Gastrocnemius medialis (tissue), 4 donors: ENCODE results near the gene PLSCR2.

Experiments
- POLR2A ChIP-seq, 2 donors: fragments of 450-650 bp; IDR thresholded peaks; one replicate each; pipeline ENCODE4 v1.6.1; 2017; ENCODE audit warnings: antibody characterized with exemption in 2 of 2, mild to moderate bottlenecking in 2 of 2, moderate library complexity in 2 of 2
- TF ChIP-seq, protein P1 (sequence below), 5 experiments: fragments of 450-650 bp in 3 of 5; fragments of 200-600 bp in 2 of 5; sonication (generic) in 2 of 5; IDR thresholded peaks in 4 of 5; conservative IDR thresholded peaks in 1 of 5; 1 replicate in 4 of 5; 2 replicates in 1 of 5; pipeline ENCODE4 v1.5.1; 2016 to 2019; ENCODE audit warnings: antibody characterized with exemption in 5 of 5, mild to moderate bottlenecking in 3 of 5, moderate library complexity in 3 of 5

DNA sequence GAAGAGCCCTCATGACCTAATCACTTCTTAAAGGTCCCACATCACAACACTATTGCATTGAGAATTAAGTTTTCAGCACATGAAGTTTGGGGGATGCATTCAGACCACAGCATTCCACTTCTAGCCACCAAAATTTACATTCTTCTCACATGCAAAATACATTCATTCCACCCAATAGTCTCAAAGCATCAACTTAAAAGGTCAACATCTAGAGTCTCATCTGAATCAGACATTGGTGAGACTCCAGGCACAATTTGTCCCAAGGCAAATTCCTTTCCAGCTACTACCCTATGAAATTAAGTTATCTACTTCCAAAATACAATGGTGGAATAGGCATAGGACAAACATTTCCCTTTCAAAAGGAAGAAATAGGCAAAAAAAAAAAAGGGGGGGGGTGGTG, 64.9 kb downstream of the PLSCR2 start:
- TF ChIP-seq, protein P1, sequence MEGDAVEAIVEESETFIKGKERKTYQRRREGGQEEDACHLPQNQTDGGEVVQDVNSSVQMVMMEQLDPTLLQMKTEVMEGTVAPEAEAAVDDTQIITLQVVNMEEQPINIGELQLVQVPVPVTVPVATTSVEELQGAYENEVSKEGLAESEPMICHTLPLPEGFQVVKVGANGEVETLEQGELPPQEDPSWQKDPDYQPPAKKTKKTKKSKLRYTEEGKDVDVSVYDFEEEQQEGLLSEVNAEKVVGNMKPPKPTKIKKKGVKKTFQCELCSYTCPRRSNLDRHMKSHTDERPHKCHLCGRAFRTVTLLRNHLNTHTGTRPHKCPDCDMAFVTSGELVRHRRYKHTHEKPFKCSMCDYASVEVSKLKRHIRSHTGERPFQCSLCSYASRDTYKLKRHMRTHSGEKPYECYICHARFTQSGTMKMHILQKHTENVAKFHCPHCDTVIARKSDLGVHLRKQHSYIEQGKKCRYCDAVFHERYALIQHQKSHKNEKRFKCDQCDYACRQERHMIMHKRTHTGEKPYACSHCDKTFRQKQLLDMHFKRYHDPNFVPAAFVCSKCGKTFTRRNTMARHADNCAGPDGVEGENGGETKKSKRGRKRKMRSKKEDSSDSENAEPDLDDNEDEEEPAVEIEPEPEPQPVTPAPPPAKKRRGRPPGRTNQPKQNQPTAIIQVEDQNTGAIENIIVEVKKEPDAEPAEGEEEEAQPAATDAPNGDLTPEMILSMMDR (IDR thresholded peaks at IDR 0.05 in 4 of 5, conservative IDR thresholded peaks at IDR 0.05 in 1 of 5): no peak
- TF ChIP-seq POLR2A (IDR thresholded peaks at IDR 0.05): no peak
